PC-9 (cell line): ENCODE measurements around the gene OSBPL2. TPM values are rescaled to one million over a fixed set of nuclear protein-coding genes. Genes with fewer than 3 reads are reported as not detected.

ENCODE experiments used
- BruUV-seq: library from RNA; stranded (reverse); fragments of 400-500 nt; replicated peaks from 2 replicates; lab custom pipeline; 2021; lab: Mats Ljungman, UMichigan
- CTCF ChIA-PET: fragments of 300-600 bp; sonication (Branson Sonifier 250); formaldehyde crosslinking; loops from one replicate; lab custom pipeline; 2022; ENCODE audit warnings: antibody characterized with exemption; lab: Charles Lee
- POLR2A ChIA-PET: fragments of 300-600 bp; sonication (Branson Sonifier 250); formaldehyde crosslinking; loops from one replicate; lab custom pipeline; 2022; ENCODE audit warnings: antibody characterized with exemption; ENCODE audit not compliant: unreplicated experiment; lab: Charles Lee
- DNase-seq, 2 experiments: peaks; one replicate each; pipeline versions ENCODE4 v3.0.0 to v3.0.0-alpha.2; 2015 to 2022; ENCODE audit warnings: mixed read lengths in 1 of 2
- H2AFZ ChIP-seq: fragments of 200-600 bp; sonication (generic); 2 replicates; pipeline ENCODE4 v1.8.1; 2017; ENCODE audit warnings: antibody characterized with exemption
- H3F3A ChIP-seq: fragments of 200-600 bp; sonication (generic); 2 replicates; pipeline ENCODE4 v1.8.1; 2017; ENCODE audit warnings: antibody characterized with exemption, mild to moderate bottlenecking, low read depth; ENCODE audit not compliant: insufficient read depth
- H3K27ac ChIP-seq: fragments of 200-600 bp; sonication (generic); 2 replicates; pipeline ENCODE4 v1.6.1; 2016; ENCODE audit warnings: mixed run types
- H3K27me3 ChIP-seq: fragments of 200-600 bp; sonication (generic); 2 replicates; pipeline ENCODE4 v1.6.1; 2016; ENCODE audit warnings: low read depth, mixed run types; ENCODE audit not compliant: insufficient read depth
- H3K36me3 ChIP-seq: fragments of 200-600 bp; sonication (generic); 2 replicates; pipeline ENCODE4 v1.6.1; 2016; ENCODE audit warnings: low read depth, mixed run types
- H3K4me1 ChIP-seq: fragments of 200-600 bp; sonication (generic); replicated peaks from 2 replicates; pipeline ENCODE4 v1.6.1; 2016; ENCODE audit warnings: mixed run types; ENCODE audit not compliant: insufficient read depth
- H3K4me2 ChIP-seq: fragments of 200-600 bp; sonication (generic); 2 replicates; pipeline ENCODE4 v1.6.1; 2017; ENCODE audit warnings: mixed run types
- H3K4me3 ChIP-seq: fragments of 200-600 bp; sonication (generic); 2 replicates; pipeline ENCODE4 v1.6.1; 2016; ENCODE audit warnings: mixed run types
- H3K79me2 ChIP-seq: fragments of 200-600 bp; sonication (generic); 2 replicates; pipeline ENCODE4 v1.6.1; 2017; ENCODE audit warnings: low read depth, mixed run types
- H3K9me2 ChIP-seq: fragments of 200-600 bp; sonication (generic); 2 replicates; pipeline ENCODE4 v1.8.1; 2017; ENCODE audit warnings: mild to moderate bottlenecking; ENCODE audit not compliant: insufficient read depth
- H3K9me3 ChIP-seq: fragments of 200-600 bp; sonication (generic); 2 replicates; pipeline ENCODE4 v1.8.1; 2016; ENCODE audit warnings: low read depth; ENCODE audit not compliant: insufficient read depth
- H4K20me1 ChIP-seq: fragments of 200-600 bp; sonication (generic); 2 replicates; pipeline ENCODE4 v1.8.1; 2017; ENCODE audit not compliant: insufficient read depth
- CTCF ChIP-seq: fragments of 200-600 bp; sonication (generic); conservative IDR thresholded peaks from 2 replicates; pipeline ENCODE4 v1.6.1; 2017; ENCODE audit warnings: mixed run types, antibody characterized with exemption, mild to moderate bottlenecking, moderate library complexity
- EZH2 ChIP-seq: fragments of 200-600 bp; sonication (generic); IDR thresholded peaks from 2 replicates; pipeline ENCODE4 v1.8.0; 2017; ENCODE audit warnings: antibody characterized with exemption, low read depth
- intact Hi-C: fragments of 100-400 bp; cut with micrococcal nuclease; formaldehyde crosslinking; loops from one replicate; pipeline ENCODE4 v1.10.0; 2022; ENCODE audit not compliant: unreplicated experiment
- total RNA-seq: library from RNA; stranded (reverse); gene quantifications from 2 replicates; pipeline ENCODE4 v1.2.3, GENCODE V29; 2021

OSBPL2 gene
- total RNA-seq, 1 experiment from 2014 or later: 84.8 TPM

DNA sequence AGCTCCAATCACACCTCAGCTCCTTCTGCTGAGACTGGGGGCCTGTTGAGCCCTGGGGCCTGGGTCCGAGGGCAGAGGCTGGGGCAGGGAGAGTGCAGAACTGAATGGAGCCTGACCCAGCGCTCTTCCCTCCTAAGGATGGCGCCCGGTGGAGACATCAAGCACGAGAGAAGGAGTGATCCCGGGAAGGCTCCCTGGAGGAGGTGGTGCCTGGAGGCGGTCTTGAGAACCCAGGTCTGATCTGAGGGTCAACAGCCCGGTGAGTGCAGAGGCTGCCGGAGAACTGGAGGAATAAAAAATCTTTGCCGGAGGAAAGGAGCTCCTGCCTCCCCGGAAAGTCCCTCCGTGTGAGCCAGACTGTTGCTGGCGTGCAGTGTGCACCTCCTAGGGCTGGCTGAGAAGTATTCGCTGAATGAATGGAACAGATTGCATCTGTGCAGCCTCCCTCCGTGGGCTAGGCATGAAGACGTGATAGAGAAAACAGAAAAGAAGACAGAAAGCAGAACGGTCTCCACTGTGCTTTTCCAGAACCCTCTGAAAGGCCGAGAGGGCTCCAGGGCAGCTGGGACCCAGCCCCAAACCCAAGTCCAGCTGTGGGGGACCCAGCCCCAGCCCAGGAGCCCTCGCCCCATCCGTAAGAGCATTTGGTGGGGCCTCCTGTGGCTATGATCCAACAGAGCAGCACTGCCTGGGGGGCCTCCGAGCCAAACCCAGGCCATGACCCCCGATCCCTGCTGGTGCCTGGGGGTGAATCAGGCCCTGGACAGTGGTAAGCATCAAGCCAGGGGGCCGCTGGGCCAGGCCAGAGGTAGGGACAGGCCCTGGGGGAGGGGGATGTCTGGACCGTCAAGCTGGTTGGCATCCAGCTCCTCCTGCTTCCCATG, 11.4 kb upstream of the OSBPL2 start:
- no TSS peak for BruUV-seq
- POLR2A ChIA-PET: no interaction called here
- H3K27me3 ChIP-seq: peaks cover 54% of the 10 kb centered on the region
- intact Hi-C loops: no loop called here
- H3K79me2 ChIP-seq: no peaks in the 10 kb centered on the region
- H3K4me3 ChIP-seq: no peak overlapping the region
- H3F3A ChIP-seq: peaks cover 14% of the 10 kb centered on the region; the same call in 1 of the 2 replicates
- H3K9me3 ChIP-seq: no peaks in the 10 kb centered on the region
- no peaks in the 10 kb centered on the region for H3K36me3 ChIP-seq
- no peaks in the 10 kb centered on the region for H3K9me2 ChIP-seq
- H2AFZ ChIP-seq: no peak overlapping the region
- peaks cover 4% of the 10 kb centered on the region for H3K4me1 ChIP-seq
- H3K4me2 ChIP-seq: no peak overlapping the region
- CTCF ChIA-PET: interaction anchor here (0.6 kb wide), 2 partner anchors 31 to 39 kb away, joined by 4 read pairs; no protein-coding TSS in a partner anchor
- DNase-seq: no peak
- no peak overlapping the region for H3K27ac ChIP-seq
- no peak for TF ChIP-seq CTCF
- no peak for TF ChIP-seq EZH2
- no peaks in the 10 kb centered on the region for H4K20me1 ChIP-seq

GRCh38 chr20:62227591-62227976, 10.7 kb upstream of the OSBPL2 start:
- Histone ChIP-seq H3F3A (peaks cover 14% of the 10 kb centered on the region; the same call in 1 of the 2 replicates), H3K79me2 (no peaks in the 10 kb centered on the region), H3K36me3 (no peaks in the 10 kb centered on the region), H3K4me1 (peaks cover 10% of the 10 kb centered on the region), H3K4me3 (no peak overlapping the region), H3K27me3 (peaks cover 48% of the 10 kb centered on the region), H4K20me1 (no peaks in the 10 kb centered on the region), H2AFZ (no peak overlapping the region), H3K4me2 (peak overlapping the region; percentile 20; the same call in 1 of the 2 replicates), H3K9me2 (no peaks in the 10 kb centered on the region), H3K9me3 (no peaks in the 10 kb centered on the region), H3K27ac (no peak overlapping the region)
- CTCF ChIA-PET: no interaction called here
- DNase-seq: no peak
- no TSS peak for BruUV-seq
- intact Hi-C loops: no loop called here
- POLR2A ChIA-PET: no interaction called here
- TF ChIP-seq CTCF (no peak), EZH2 (no peak)

DNA sequence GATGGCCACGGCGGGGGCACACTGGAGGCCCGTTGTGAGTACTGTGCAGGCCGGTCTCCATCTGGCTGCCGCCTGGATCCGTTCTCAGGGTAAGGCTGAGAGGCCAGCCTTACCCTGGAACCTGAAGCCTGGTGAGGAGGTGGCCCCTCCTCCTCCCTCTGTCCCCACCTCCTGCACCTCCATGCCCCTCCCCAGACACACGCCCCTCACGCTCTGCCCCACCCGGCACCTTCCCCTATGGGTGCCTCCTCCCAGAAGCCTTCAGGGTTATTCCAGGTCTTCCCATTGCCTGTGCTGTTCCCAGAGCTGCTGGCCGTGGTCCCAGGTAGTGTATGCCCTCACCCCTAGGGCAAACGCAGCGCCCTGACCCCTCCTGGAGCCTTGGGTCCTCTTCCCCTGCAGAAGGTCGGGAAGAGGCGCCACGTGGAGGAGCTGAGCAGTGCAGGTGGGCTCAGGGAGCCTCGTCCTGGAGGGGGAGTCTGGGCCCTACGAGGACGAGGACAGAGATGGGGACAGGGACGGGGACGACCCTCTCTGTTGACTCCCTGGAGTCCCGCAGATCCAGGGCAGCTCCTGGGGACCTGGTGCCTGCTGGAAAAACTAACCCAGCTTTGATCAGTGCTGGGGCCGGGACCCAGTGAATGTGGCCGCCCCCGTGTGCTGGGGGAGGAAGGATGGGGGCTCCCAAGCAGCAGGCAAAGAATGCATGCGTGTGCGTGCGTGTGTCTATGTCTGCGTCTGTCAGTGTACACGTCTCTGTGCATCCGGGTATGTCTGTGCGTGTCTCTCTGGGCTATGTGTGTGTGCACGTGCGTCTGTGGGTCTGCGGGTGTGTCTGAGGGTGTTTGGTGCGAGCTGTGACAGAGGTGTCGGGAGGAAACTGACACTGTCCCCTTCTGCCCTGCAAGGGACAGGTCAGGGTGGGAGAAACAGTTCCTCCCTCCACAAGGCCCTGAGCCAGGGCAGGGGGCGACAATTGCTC, 10.1 kb upstream of the OSBPL2 start:
- Histone ChIP-seq H3K27me3 (peaks cover 41% of the 10 kb centered on the region), H3K4me2 (peak overlapping the region; percentile 20; the same call in 1 of the 2 replicates), H3K9me2 (no peaks in the 10 kb centered on the region), H2AFZ (no peak overlapping the region), H3K9me3 (no peaks in the 10 kb centered on the region), H3K4me1 (peaks cover 17% of the 10 kb centered on the region), H3K36me3 (no peaks in the 10 kb centered on the region), H3K79me2 (no peaks in the 10 kb centered on the region), H3K27ac (no peak overlapping the region), H4K20me1 (no peaks in the 10 kb centered on the region), H3F3A (peaks cover 14% of the 10 kb centered on the region; the same call in 1 of the 2 replicates), H3K4me3 (no peak overlapping the region)
- intact Hi-C loops: no loop called here
- peak in 1 of 2 experiments; percentile 46 for DNase-seq
- TF ChIP-seq EZH2 (no peak), CTCF (no peak)
- no TSS peak for BruUV-seq
- ChIA-PET CTCF (no interaction called here), POLR2A (no interaction called here)
